ENCODE results near the gene MDM2.

DNA sequence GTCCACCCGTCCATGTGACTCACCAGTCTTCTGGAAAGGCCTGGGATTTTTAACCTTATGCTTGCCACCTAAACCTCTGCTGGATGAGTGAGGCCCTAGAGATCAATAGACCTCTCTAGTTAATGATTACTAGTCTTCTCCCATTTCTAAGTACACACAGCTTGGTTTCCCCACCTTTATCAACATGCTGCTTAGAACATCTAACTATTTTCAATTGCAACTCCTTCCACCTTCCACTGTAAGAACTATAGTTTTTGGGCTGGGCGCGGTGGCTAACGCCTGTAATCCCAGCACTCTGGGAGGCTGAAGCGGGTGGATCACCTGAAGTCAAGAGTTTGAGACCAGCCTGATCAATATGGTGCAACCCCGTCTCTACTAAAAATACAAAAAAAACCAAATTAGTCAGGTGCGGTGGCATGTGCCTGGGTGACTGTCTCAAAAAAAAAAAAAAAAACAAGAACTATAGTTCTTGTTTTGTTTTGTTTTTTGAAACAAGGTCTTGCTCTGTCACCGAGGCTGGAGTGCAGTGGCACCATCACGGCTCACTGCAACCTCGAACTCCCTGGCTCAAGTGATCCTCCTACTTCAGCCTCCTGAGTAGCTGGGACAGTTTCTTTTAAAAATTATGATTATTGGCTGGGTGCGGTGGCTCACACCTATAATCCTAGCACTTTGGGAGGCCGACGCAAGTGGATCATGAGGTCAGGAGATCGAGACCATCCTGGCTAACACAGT lies 18.7 kb upstream of the MDM2 start:
- TF ChIP-seq CTCF (IDR thresholded peaks at IDR 0.05) (no peak), POLR2AphosphoS5 (IDR thresholded peaks at IDR 0.05) (no peak), EP300 (IDR thresholded peaks at IDR 0.05) (no peak)

Data from gastroesophageal sphincter (tissue), 3 donors.